K562 (cell line): ENCODE measurements around the gene RNF43. TPM values are rescaled to one million over a fixed set of nuclear protein-coding genes. Genes with fewer than 3 reads are reported as not detected.

Source experiments
- BRD9 ChIP-seq: fragments of 450-650 bp; IDR thresholded peaks from 2 replicates; pipeline ENCODE4 v1.6.1; 2018; ENCODE audit warnings: low read depth; ENCODE audit not compliant: partially characterized antibody
- CEBPB ChIP-seq: fragments of 450-650 bp; IDR thresholded peaks from 2 replicates; pipeline ENCODE4 v1.6.1; 2016; ENCODE audit warnings: missing genetic modification characterization, missing compliant biosample characterization
- EP300 ChIP-seq: IDR thresholded peaks from 2 replicates; pipeline ENCODE4 v1.6.1; 2012; ENCODE audit warnings: low read length, improper control_type of control experiment
- GTF2A2 ChIP-seq: IDR thresholded peaks from 2 replicates; pipeline ENCODE4 v1.6.1; 2016; ENCODE audit warnings: mild to moderate bottlenecking, missing genetic modification characterization, missing compliant biosample characterization
- KAT8 ChIP-seq: fragments of 450-650 bp; IDR thresholded peaks from 2 replicates; pipeline ENCODE4 v1.6.1; 2016; ENCODE audit warnings: low read depth, mild to moderate bottlenecking
- L3MBTL2 ChIP-seq: fragments of 450-650 bp; IDR thresholded peaks from 2 replicates; pipeline ENCODE4 v1.6.1; 2016; ENCODE audit warnings: mild to moderate bottlenecking, moderate library complexity
- SMARCA5 ChIP-seq: fragments of 450-650 bp; IDR thresholded peaks from 2 replicates; pipeline ENCODE4 v1.6.1; 2016
- TAF1 ChIP-seq: IDR thresholded peaks from 2 replicates; pipeline ENCODE4 v1.6.1; 2011; ENCODE audit warnings: mild to moderate bottlenecking, low read length, moderate library complexity; ENCODE audit not compliant: insufficient read depth, control insufficient read depth, severe bottlenecking; ENCODE audit errors: extremely low read depth
- ZFX ChIP-seq: sonication (generic); formaldehyde crosslinking; IDR thresholded peaks from 2 replicates; pipeline ENCODE4 v1.8.0; 2022; ENCODE audit warnings: mild to moderate bottlenecking, missing genetic modification reagents, moderate library complexity
- ZKSCAN8 ChIP-seq: fragments of 200-800 bp; sonication (Bioruptor generic); IDR thresholded peaks from 2 replicates; pipeline ENCODE4 v1.6.1; 2016; ENCODE audit warnings: missing genetic modification characterization, missing compliant biosample characterization
- ZNF121 ChIP-seq: sonication (generic); formaldehyde crosslinking; conservative IDR thresholded peaks from 2 replicates; pipeline ENCODE4 v1.8.0; 2022; ENCODE audit warnings: missing genetic modification reagents
- polyA plus RNA-seq, 8 experiments: library from polyadenylated mRNA; depleted of rRNA in 4 of 8; stranded (reverse) in 5 of 8; unstranded in 3 of 8; fragments of >200 nt; fragmentation: Nextera tagmentation in 2 of 8; fragmentation: Illumina TruSeq in 1 of 8; extraction: Ambion mirVana in 2 of 8; extraction: Trizol in 1 of 8; gene quantifications; 2 replicates each; pipeline versions ENCODE4 v1.2.1 to v1.2.3, GENCODE V29; 2011 to 2014; ENCODE audit warnings: inconsistent platforms in 1 of 8, missing spikeins in 1 of 8
- total RNA-seq, 7 experiments: library from RNA; depleted of rRNA in 6 of 7; stranded (reverse); fragments of >200 nt in 6 of 7; fragmentation: Illumina TruSeq in 2 of 7; extraction: Trizol in 2 of 7; gene quantifications; 2 replicates each; pipeline versions ENCODE4 v1.2.1 to v1.2.3, GENCODE V29; 2011 to 2021; ENCODE audit warnings: low replicate concordance in 1 of 7
- TF ChIP-seq, protein P1 (sequence below): sonication (generic); formaldehyde crosslinking; IDR thresholded peaks from 2 replicates; pipeline ENCODE4 v1.9.0; 2022; ENCODE audit warnings: mild to moderate bottlenecking, missing genetic modification reagents
- TF ChIP-seq, protein P2 (sequence below): sonication (generic); formaldehyde crosslinking; IDR thresholded peaks from 2 replicates; pipeline ENCODE4 v1.8.0; 2022; ENCODE audit warnings: mild to moderate bottlenecking, missing genetic modification reagents, borderline replicate concordance
- TF ChIP-seq, protein P3 (sequence below): sonication (generic); formaldehyde crosslinking; IDR thresholded peaks from 2 replicates; pipeline ENCODE4 v1.8.0; 2023; ENCODE audit warnings: mild to moderate bottlenecking, missing genetic modification reagents
- TF ChIP-seq, protein P4 (sequence below): fragments of 250-450 bp; sonication (Bioruptor Pico); IDR thresholded peaks from 2 replicates; pipeline ENCODE4 v1.5.0; 2022; ENCODE audit warnings: mild to moderate bottlenecking
- TF ChIP-seq, protein P5 (sequence below): fragments of 200-800 bp; sonication (Bioruptor generic); IDR thresholded peaks from 2 replicates; pipeline ENCODE4 v1.6.1; 2017; ENCODE audit warnings: missing genetic modification characterization, missing compliant biosample characterization

RNF43 gene
- total and polyA plus RNA-seq, 9 of the 15 experiments (the other 6 are each of a cell fraction or from before 2014, with no cell fraction given), result 0.29 to 2.7 (median 1.4) TPM

DNA sequence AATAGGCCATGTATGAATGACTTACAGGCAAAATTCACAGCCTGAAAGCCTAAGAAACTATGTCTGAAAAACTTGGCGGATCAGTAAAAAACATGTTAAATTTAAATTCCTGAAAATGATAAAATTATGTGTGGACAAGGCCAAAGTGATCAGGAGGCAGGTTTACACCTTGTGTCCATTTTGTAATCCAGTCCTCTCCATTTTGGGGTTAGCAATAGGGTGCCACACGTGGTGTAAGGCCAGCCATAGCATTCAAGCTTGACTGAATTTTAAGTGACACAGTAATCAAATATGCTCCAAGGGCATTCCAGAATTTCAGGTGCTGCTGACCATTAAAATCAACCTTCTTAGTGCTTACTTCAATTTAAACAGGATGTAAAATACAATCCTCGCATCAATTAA lies 2.7 kb downstream of the RNF43 start (continued):
- TF ChIP-seq ZFX (CRISPR knock-in tag), result 0 out of 2 replicates have a peak, but pooled peaks have one; percentile 27
- TF ChIP-seq, protein P1, sequence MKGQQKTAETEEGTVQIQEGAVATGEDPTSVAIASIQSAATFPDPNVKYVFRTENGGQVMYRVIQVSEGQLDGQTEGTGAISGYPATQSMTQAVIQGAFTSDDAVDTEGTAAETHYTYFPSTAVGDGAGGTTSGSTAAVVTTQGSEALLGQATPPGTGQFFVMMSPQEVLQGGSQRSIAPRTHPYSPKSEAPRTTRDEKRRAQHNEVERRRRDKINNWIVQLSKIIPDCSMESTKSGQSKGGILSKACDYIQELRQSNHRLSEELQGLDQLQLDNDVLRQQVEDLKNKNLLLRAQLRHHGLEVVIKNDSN, result no peak
- TF ChIP-seq L3MBTL2, result peak; percentile 26; the same call in 1 of the 2 replicates
- TF ChIP-seq KAT8, result peak; percentile 66; the same call in 1 of the 2 replicates
- TF ChIP-seq, protein P2, sequence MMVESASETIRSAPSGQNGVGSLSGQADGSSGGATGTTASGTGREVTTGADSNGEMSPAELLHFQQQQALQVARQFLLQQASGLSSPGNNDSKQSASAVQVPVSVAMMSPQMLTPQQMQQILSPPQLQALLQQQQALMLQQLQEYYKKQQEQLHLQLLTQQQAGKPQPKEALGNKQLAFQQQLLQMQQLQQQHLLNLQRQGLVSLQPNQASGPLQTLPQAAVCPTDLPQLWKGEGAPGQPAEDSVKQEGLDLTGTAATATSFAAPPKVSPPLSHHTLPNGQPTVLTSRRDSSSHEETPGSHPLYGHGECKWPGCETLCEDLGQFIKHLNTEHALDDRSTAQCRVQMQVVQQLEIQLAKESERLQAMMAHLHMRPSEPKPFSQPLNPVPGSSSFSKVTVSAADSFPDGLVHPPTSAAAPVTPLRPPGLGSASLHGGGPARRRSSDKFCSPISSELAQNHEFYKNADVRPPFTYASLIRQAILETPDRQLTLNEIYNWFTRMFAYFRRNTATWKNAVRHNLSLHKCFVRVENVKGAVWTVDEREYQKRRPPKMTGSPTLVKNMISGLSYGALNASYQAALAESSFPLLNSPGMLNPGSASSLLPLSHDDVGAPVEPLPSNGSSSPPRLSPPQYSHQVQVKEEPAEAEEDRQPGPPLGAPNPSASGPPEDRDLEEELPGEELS (CRISPR knock-in tag), result no peak
- TF ChIP-seq, protein P3, sequence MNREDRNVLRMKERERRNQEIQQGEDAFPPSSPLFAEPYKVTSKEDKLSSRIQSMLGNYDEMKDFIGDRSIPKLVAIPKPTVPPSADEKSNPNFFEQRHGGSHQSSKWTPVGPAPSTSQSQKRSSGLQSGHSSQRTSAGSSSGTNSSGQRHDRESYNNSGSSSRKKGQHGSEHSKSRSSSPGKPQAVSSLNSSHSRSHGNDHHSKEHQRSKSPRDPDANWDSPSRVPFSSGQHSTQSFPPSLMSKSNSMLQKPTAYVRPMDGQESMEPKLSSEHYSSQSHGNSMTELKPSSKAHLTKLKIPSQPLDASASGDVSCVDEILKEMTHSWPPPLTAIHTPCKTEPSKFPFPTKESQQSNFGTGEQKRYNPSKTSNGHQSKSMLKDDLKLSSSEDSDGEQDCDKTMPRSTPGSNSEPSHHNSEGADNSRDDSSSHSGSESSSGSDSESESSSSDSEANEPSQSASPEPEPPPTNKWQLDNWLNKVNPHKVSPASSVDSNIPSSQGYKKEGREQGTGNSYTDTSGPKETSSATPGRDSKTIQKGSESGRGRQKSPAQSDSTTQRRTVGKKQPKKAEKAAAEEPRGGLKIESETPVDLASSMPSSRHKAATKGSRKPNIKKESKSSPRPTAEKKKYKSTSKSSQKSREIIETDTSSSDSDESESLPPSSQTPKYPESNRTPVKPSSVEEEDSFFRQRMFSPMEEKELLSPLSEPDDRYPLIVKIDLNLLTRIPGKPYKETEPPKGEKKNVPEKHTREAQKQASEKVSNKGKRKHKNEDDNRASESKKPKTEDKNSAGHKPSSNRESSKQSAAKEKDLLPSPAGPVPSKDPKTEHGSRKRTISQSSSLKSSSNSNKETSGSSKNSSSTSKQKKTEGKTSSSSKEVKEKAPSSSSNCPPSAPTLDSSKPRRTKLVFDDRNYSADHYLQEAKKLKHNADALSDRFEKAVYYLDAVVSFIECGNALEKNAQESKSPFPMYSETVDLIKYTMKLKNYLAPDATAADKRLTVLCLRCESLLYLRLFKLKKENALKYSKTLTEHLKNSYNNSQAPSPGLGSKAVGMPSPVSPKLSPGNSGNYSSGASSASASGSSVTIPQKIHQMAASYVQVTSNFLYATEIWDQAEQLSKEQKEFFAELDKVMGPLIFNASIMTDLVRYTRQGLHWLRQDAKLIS (CRISPR knock-in tag), result no peak
- TF ChIP-seq TAF1, result no peak
- no peak for TF ChIP-seq BRD9
- no peak for TF ChIP-seq ZKSCAN8 (CRISPR knock-in tag)
- no peak for TF ChIP-seq EP300
- no peak for TF ChIP-seq ZNF121 (CRISPR knock-in tag)
- TF ChIP-seq, protein P4, sequence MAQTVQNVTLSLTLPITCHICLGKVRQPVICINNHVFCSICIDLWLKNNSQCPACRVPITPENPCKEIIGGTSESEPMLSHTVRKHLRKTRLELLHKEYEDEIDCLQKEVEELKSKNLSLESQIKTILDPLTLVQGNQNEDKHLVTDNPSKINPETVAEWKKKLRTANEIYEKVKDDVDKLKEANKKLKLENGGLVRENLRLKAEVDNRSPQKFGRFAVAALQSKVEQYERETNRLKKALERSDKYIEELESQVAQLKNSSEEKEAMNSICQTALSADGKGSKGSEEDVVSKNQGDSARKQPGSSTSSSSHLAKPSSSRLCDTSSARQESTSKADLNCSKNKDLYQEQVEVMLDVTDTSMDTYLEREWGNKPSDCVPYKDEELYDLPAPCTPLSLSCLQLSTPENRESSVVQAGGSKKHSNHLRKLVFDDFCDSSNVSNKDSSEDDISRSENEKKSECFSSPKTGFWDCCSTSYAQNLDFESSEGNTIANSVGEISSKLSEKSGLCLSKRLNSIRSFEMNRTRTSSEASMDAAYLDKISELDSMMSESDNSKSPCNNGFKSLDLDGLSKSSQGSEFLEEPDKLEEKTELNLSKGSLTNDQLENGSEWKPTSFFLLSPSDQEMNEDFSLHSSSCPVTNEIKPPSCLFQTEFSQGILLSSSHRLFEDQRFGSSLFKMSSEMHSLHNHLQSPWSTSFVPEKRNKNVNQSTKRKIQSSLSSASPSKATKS (CRISPR knock-in tag), result no peak
- TF ChIP-seq SMARCA5, result no peak
- no peak for TF ChIP-seq CEBPB (tag)
- TF ChIP-seq, protein P5, sequence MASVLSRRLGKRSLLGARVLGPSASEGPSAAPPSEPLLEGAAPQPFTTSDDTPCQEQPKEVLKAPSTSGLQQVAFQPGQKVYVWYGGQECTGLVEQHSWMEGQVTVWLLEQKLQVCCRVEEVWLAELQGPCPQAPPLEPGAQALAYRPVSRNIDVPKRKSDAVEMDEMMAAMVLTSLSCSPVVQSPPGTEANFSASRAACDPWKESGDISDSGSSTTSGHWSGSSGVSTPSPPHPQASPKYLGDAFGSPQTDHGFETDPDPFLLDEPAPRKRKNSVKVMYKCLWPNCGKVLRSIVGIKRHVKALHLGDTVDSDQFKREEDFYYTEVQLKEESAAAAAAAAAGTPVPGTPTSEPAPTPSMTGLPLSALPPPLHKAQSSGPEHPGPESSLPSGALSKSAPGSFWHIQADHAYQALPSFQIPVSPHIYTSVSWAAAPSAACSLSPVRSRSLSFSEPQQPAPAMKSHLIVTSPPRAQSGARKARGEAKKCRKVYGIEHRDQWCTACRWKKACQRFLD (CRISPR knock-in tag), result peak; percentile 45; the same call in 1 of the 2 replicates
- no peak; the same call in 1 of the 2 replicates for TF ChIP-seq GTF2A2 (tag)
